Measurements from ENCODE around the gene COQ8B.

The COQ8B gene

DNA sequence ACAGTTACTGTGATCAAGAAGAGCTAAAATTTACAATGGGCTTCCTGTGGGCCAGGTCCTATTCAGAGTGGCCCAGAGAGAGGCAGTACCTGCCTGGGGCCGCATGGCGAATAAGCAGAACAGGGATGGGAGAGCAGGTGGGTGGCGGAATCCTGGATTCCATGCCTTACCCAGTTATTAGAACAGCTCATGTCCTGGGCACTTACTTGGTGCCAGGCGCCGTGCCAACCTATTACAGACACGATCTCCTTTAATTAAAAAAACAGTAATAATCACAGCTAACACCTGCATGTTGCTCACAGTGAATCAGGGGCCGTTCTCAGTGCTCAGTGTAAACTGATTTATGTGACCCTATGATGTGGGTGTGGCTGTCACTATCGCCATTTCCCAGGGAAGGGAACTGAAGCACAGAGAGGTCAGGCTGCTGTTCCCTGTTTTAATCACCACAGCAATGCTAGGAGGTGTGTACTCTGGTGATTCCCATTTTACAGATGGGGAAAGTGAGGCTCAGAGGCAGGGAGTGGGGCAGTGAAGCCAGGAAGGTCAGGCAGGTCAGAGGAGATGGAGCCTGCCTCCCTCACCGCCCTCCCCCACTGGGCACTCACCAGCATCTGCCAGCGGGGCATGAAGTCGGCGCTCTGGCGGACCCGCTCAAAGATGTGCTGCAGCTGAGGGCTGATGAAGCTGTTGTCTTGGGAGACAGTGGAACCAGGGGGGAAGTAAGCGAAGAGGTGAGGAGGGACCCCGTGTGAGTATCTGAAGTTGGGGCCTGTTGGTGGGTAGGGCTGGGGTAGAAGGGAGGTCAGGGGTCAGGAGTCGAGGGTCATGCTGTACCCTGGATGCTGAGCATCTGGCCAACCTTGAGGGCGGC, 12.0 kb downstream of the COQ8B start:
- no peak for DNase-seq (ENCODE audit: low read depth, low spot score)
- WGBS (ENCODE audit: insufficient coverage, insufficient read length) = no CpG with 5 or more reads among the region's 18 CpGs
- Histone ChIP-seq H3K4me1 (ENCODE audit: control insufficient read depth, insufficient read depth, low read length) (no peaks in the 10 kb centered on the region; the same call in none of the 2 replicates), H3K36me3 (ENCODE audit: control insufficient read depth, insufficient read depth, low read length) (peaks cover 26% of the 10 kb centered on the region), H3K27ac (ENCODE audit: low read length) (no peak overlapping the region), H3K4me3 (ENCODE audit: low read length) (no peak overlapping the region), H3K27me3 (ENCODE audit: control insufficient read depth, insufficient read depth, low read length) (no peaks in the 10 kb centered on the region), H3K9me3 (ENCODE audit: control insufficient read depth, insufficient read depth, low read length) (no peaks in the 10 kb centered on the region)

DNA sequence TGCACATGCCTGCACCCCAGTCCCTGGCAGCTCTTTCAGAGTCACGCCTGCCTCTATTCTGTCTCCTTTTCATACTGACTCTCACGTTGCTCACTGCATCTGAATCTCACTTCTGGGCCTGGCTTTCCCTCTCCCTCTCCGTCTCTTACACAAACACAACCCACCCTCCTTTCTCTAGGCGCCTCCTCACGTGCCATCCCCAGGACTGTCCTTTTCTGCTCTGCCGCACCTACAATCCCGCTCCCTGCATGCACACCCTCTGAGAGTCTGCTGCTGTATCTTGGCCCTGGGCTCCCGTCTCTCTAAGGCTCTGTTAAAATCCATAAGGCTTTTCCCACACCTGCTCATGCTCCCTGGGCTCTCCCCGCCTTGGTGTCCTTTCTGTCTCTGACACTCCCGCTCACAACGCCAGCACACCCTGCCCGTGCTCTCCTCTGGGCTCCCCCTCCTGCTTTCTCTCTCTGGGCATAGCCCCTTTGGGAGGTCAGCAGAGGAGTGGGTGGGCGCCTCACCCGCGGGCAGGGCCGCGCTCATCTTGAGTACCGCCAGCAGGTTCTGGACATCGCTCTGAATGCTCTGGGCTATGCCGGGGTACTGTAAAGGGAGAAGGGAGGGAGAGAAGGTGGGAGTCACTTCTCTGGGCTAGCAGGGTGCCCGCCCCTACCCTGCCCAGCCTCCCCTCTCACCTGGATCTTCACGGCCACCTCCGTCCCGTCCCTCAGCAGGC, 13.5 kb downstream of the COQ8B start:
- no peak for DNase-seq (ENCODE audit: low read depth, low spot score)
- H3K27ac ChIP-seq (ENCODE audit: low read length) = no peak overlapping the region
- no peaks in the 10 kb centered on the region for H3K9me3 ChIP-seq (ENCODE audit: control insufficient read depth, insufficient read depth, low read length)

DNA sequence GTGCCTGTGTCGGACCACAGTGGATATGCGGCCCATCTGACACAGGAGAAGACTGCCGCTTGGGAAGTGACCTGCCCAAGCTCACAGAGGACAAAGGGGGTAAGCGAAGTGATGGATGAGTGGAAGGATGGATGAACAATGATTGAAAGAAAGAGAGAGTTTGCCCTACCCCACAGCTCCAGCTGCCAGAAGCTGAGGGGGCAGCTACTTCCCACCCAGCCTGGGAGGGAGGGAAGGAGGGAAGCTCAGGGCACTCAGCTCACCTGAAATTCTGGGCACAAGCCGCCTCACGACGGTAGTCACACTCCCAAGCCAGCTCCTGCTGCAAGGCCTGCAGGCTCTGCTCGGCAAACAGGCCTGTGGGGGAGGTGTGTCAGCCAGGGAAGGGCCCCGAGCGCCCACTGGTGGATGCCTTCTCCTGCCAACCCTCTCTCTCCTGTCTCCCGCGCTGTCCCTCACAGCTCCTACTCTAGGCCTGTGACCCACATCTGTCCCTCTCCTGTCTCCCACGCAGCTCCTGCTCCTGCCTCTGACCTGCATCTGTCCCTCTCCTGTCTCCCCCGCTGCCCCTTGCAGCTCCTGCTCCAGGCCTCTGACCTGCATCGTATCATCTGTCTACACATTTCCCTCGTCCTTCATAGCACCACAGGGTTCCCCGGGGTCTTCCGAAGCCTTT, 14.2 kb downstream of the COQ8B start:
- H3K9me3 ChIP-seq (ENCODE audit: control insufficient read depth, insufficient read depth, low read length) = no peaks in the 10 kb centered on the region
- H3K4me1 ChIP-seq (ENCODE audit: control insufficient read depth, insufficient read depth, low read length) = no peaks in the 10 kb centered on the region; the same call in none of the 2 replicates
- H3K4me3 ChIP-seq (ENCODE audit: low read length) = no peak overlapping the region
- WGBS (ENCODE audit: insufficient coverage, insufficient read length) = 100% methylated on average over 1 of the region's 18 CpGs
- H3K27me3 ChIP-seq (ENCODE audit: control insufficient read depth, insufficient read depth, low read length) = no peaks in the 10 kb centered on the region
- H3K27ac ChIP-seq (ENCODE audit: low read length) = no peak overlapping the region
- no peak for DNase-seq (ENCODE audit: low read depth, low spot score)
- peaks cover 26% of the 10 kb centered on the region for H3K36me3 ChIP-seq (ENCODE audit: control insufficient read depth, insufficient read depth, low read length)

More for the DNA sequence above, 13.5 kb downstream of the COQ8B start:
- H3K27me3 ChIP-seq (ENCODE audit: control insufficient read depth, insufficient read depth, low read length) = no peaks in the 10 kb centered on the region
- no peaks in the 10 kb centered on the region; the same call in none of the 2 replicates for H3K4me1 ChIP-seq (ENCODE audit: control insufficient read depth, insufficient read depth, low read length)
- no peak overlapping the region for H3K4me3 ChIP-seq (ENCODE audit: low read length)
- WGBS (ENCODE audit: insufficient coverage, insufficient read length) = no CpG with 5 or more reads among the region's 24 CpGs
- H3K36me3 ChIP-seq (ENCODE audit: control insufficient read depth, insufficient read depth, low read length) = peaks cover 26% of the 10 kb centered on the region

DNA sequence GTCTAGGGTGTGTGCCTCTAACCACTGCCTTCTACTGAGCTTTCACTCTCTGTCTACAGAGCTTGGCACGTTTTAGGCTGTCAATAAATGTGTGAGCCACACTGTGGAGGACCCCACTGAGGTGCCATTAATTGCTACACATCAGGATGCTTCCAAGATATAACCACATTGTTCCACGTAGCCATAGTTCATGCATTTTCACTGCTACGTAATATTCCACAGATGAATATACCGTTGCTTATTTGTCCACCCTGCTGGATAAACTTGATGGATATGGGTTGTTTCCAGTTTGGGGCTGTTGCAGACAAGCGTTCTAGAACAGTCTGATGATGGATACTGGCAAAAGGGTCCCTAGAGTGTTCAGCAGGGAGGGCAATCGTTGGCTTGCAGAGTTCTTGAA, 14.9 kb downstream of the COQ8B start:
- H3K4me1 ChIP-seq (ENCODE audit: control insufficient read depth, insufficient read depth, low read length) = no peaks in the 10 kb centered on the region; the same call in none of the 2 replicates
- peaks cover 26% of the 10 kb centered on the region for H3K36me3 ChIP-seq (ENCODE audit: control insufficient read depth, insufficient read depth, low read length)
- H3K9me3 ChIP-seq (ENCODE audit: control insufficient read depth, insufficient read depth, low read length) = no peaks in the 10 kb centered on the region
- DNase-seq (ENCODE audit: low read depth, low spot score) = no peak
- no peak overlapping the region for H3K4me3 ChIP-seq (ENCODE audit: low read length)
- no peak overlapping the region for H3K27ac ChIP-seq (ENCODE audit: low read length)
- WGBS (ENCODE audit: insufficient coverage, insufficient read length) = no CpG with 5 or more reads among the region's 6 CpGs
- no peaks in the 10 kb centered on the region for H3K27me3 ChIP-seq (ENCODE audit: control insufficient read depth, insufficient read depth, low read length)

DNA sequence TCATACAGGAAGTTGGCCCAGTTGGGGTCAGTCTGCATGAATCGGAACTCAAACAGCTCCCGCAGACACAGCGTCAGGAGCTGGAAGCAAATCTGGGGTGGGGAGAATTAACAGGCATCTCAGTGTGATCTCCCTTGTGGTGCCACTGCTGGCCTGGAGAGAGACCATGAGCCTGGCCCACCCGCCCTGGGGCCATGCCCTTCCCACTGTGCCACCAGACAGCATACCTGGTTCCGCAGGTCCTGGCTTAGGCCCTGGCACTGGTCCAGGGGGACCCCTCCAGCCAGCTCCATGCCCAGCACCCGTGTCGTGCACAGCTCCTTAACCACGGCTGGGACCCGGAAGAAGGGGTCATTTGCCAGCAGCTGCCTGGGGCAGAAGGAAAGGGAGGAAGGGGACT, 16.6 kb downstream of the COQ8B start:
- H3K9me3 ChIP-seq (ENCODE audit: control insufficient read depth, insufficient read depth, low read length) = no peaks in the 10 kb centered on the region
- H3K36me3 ChIP-seq (ENCODE audit: control insufficient read depth, insufficient read depth, low read length) = peaks cover 25% of the 10 kb centered on the region
- no peak overlapping the region for H3K27ac ChIP-seq (ENCODE audit: low read length)
- H3K4me1 ChIP-seq (ENCODE audit: control insufficient read depth, insufficient read depth, low read length) = no peaks in the 10 kb centered on the region; the same call in none of the 2 replicates
- no peak for DNase-seq (ENCODE audit: low read depth, low spot score)
- H3K4me3 ChIP-seq (ENCODE audit: low read length) = no peak overlapping the region
- H3K27me3 ChIP-seq (ENCODE audit: control insufficient read depth, insufficient read depth, low read length) = no peaks in the 10 kb centered on the region
- no CpG with 5 or more reads among the region's 9 CpGs for WGBS (ENCODE audit: insufficient coverage, insufficient read length)

DNA sequence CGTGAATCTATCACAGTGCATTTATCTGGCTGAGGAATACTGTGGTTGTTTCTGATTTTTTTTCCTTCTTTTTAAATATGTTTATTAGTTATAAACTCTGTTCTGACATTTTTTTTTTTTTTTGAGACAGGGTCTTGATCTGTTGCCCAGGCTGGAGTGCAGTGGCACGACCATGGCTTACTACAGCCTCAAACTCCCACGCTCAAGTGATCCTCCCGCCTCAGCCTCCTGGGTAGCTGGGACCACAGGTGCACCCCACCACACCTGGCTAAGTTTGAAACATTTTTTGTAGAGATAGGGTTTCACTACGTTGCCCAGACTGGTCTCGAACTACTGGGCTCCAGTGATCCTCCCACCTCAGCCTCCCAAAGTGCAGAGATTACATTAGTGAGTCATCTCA, 19.7 kb downstream of the COQ8B start:
- DNase-seq (ENCODE audit: low read depth, low spot score) = no peak
- WGBS (ENCODE audit: insufficient coverage, insufficient read length) = no CpG with 5 or more reads among the region's 6 CpGs

DNA sequence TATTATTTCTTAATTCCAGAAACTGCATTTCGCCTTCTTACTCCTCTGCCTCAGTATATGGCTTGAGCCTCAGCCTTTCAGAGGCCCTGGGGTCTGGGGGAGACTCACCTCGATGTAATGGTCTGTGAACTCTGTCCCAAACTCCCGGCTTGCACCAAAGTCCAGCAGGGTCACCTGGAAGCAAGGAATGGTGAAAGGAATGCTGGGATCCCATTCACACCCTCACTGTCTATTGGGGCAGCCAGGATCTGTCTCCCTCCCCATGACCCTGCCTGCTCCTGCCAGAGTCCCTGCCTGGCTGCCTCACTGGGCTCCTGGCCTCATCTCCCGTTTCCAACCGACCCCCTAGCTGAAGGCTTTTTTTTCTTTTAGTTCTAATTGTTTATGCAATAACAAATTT, 20.8 kb downstream of the COQ8B start:
- no CpG with 5 or more reads among the region's 5 CpGs for WGBS (ENCODE audit: insufficient coverage, insufficient read length)
- H3K4me3 ChIP-seq (ENCODE audit: low read length) = no peak overlapping the region

More for the DNA sequence above, 19.7 kb downstream of the COQ8B start:
- no peaks in the 10 kb centered on the region; the same call in 1 of the 2 replicates for H3K4me1 ChIP-seq (ENCODE audit: control insufficient read depth, insufficient read depth, low read length)
- no peak overlapping the region for H3K4me3 ChIP-seq (ENCODE audit: low read length)
- no peaks in the 10 kb centered on the region for H3K27me3 ChIP-seq (ENCODE audit: control insufficient read depth, insufficient read depth, low read length)
- H3K36me3 ChIP-seq (ENCODE audit: control insufficient read depth, insufficient read depth, low read length) = peaks cover 14% of the 10 kb centered on the region
- no peak overlapping the region for H3K27ac ChIP-seq (ENCODE audit: low read length)
- no peaks in the 10 kb centered on the region for H3K9me3 ChIP-seq (ENCODE audit: control insufficient read depth, insufficient read depth, low read length)

DNA sequence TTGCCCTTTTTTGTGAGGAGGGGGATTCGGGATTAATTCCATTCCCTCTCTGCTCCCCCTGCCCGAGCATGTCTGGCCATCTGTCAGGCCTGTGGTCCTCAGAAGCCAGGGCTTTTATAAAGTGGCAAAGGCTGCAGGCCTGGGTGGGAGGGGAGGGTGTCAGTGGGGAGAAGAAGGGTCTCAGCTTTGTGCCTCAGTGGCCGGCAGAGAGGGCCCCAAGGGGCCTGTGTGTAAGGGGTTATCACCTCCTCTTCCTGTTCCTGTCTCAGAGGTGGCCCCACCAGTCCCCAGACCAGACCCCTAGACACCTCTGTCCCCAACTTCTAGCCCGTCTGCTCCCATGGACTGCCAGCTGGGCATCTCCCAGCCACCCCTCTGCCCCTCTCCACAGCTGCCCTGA, 22.8 kb downstream of the COQ8B start:
- H3K9me3 ChIP-seq (ENCODE audit: control insufficient read depth, insufficient read depth, low read length) = no peaks in the 10 kb centered on the region
- H3K27me3 ChIP-seq (ENCODE audit: control insufficient read depth, insufficient read depth, low read length) = no peaks in the 10 kb centered on the region
- no CpG with 5 or more reads among the region's 4 CpGs for WGBS (ENCODE audit: insufficient coverage, insufficient read length)
- H3K4me1 ChIP-seq (ENCODE audit: control insufficient read depth, insufficient read depth, low read length) = peaks cover 2% of the 10 kb centered on the region; the same call in 1 of the 2 replicates
- no peak for DNase-seq (ENCODE audit: low read depth, low spot score)
- H3K4me3 ChIP-seq (ENCODE audit: low read length) = no peak overlapping the region
- H3K36me3 ChIP-seq (ENCODE audit: control insufficient read depth, insufficient read depth, low read length) = peaks cover 3% of the 10 kb centered on the region
- no peak overlapping the region for H3K27ac ChIP-seq (ENCODE audit: low read length)

More for the DNA sequence above, 20.8 kb downstream of the COQ8B start:
- Histone ChIP-seq H3K9me3 (ENCODE audit: control insufficient read depth, insufficient read depth, low read length) (no peaks in the 10 kb centered on the region), H3K27ac (ENCODE audit: low read length) (no peak overlapping the region), H3K27me3 (ENCODE audit: control insufficient read depth, insufficient read depth, low read length) (no peaks in the 10 kb centered on the region), H3K4me1 (ENCODE audit: control insufficient read depth, insufficient read depth, low read length) (no peaks in the 10 kb centered on the region; the same call in 1 of the 2 replicates), H3K36me3 (ENCODE audit: control insufficient read depth, insufficient read depth, low read length) (peaks cover 9% of the 10 kb centered on the region)
- no peak for DNase-seq (ENCODE audit: low read depth, low spot score)

DNA sequence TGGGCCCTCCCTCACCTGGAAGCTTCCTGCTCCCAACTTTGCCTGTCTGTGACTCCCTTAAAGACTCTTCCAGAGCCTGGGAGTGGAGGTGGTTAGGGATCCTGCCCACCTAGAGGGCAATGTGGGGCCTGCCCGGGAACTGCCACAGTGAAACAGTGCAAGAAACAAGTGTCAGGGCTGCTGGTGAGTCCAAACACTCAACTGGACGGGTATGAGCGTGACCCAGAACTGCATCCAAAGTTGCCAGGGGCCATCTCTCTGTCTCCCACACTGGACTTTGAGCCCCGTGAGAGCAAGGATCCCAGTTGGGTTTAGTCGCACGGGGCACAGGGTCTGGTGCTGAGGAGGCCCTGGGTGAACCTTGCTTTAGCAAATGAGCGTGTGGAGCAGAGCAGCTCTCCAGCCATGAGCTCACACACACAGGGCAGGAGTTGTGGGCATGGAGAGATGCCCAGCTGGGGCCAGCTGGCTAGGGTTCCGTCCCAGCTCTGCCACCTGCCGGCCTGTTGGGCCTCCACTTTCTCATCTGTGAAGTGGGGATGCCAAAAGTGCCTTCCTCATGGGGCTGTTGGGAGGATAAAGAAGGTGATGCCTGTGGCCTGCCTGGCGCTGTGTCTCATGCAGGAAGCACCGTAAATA, 23.4 kb downstream of the COQ8B start:
- Histone ChIP-seq H3K4me1 (ENCODE audit: control insufficient read depth, insufficient read depth, low read length) (peaks cover 2% of the 10 kb centered on the region; the same call in 1 of the 2 replicates), H3K4me3 (ENCODE audit: low read length) (no peak overlapping the region), H3K27ac (ENCODE audit: low read length) (no peak overlapping the region), H3K27me3 (ENCODE audit: control insufficient read depth, insufficient read depth, low read length) (no peaks in the 10 kb centered on the region), H3K36me3 (ENCODE audit: control insufficient read depth, insufficient read depth, low read length) (peaks cover 3% of the 10 kb centered on the region), H3K9me3 (ENCODE audit: control insufficient read depth, insufficient read depth, low read length) (no peaks in the 10 kb centered on the region)
- no peak for DNase-seq (ENCODE audit: low read depth, low spot score)
- no CpG with 5 or more reads among the region's 11 CpGs for WGBS (ENCODE audit: insufficient coverage, insufficient read length)

DNA sequence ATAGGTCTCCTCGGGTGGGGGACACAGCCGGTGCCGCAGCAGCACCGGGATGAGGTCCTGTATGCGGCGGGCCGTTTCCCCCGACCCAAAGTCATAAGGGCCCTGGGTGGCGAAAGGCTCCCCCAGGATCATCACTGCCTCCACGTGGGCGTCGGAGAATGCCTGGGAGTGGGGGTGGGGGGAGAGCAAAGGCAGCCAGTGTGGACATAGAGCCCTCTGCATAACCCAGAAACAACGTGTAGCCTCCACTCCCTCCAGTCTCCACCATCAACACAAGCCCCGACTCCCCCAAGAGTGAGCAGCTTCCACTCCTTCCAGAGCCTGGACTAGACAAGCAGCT, 24.5 kb downstream of the COQ8B start:
- H3K27ac ChIP-seq (ENCODE audit: low read length) = no peak overlapping the region
- no peak for DNase-seq (ENCODE audit: low read depth, low spot score)
- H3K9me3 ChIP-seq (ENCODE audit: control insufficient read depth, insufficient read depth, low read length) = no peaks in the 10 kb centered on the region
- no peak overlapping the region for H3K4me3 ChIP-seq (ENCODE audit: low read length)
- peaks cover 3% of the 10 kb centered on the region for H3K36me3 ChIP-seq (ENCODE audit: control insufficient read depth, insufficient read depth, low read length)
- H3K27me3 ChIP-seq (ENCODE audit: control insufficient read depth, insufficient read depth, low read length) = no peaks in the 10 kb centered on the region
- H3K4me1 ChIP-seq (ENCODE audit: control insufficient read depth, insufficient read depth, low read length) = peaks cover 2% of the 10 kb centered on the region; the same call in 1 of the 2 replicates
- WGBS (ENCODE audit: insufficient coverage, insufficient read length) = no CpG with 5 or more reads among the region's 14 CpGs
